Measurements from ENCODE around the gene GMPR2.

The GMPR2 gene

GRCh38 chr14:24274101-24274543 lies 41.4 kb downstream of the GMPR2 start:
- no peak for DNase-seq
- H3K27ac ChIP-seq = no peak overlapping the region
- H3K4me1 ChIP-seq = peaks cover 0 to 12% (median 8%) of the 10 kb centered on the region in 4 donors
- no peaks in the 10 kb centered on the region for H3K9me3 ChIP-seq
- no peaks in the 10 kb centered on the region for H3K27me3 ChIP-seq
- TF ChIP-seq, protein P1, sequence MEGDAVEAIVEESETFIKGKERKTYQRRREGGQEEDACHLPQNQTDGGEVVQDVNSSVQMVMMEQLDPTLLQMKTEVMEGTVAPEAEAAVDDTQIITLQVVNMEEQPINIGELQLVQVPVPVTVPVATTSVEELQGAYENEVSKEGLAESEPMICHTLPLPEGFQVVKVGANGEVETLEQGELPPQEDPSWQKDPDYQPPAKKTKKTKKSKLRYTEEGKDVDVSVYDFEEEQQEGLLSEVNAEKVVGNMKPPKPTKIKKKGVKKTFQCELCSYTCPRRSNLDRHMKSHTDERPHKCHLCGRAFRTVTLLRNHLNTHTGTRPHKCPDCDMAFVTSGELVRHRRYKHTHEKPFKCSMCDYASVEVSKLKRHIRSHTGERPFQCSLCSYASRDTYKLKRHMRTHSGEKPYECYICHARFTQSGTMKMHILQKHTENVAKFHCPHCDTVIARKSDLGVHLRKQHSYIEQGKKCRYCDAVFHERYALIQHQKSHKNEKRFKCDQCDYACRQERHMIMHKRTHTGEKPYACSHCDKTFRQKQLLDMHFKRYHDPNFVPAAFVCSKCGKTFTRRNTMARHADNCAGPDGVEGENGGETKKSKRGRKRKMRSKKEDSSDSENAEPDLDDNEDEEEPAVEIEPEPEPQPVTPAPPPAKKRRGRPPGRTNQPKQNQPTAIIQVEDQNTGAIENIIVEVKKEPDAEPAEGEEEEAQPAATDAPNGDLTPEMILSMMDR (IDR thresholded peaks at IDR 0.05) = no peak
- peaks cover 0 to 10% (median 2%) of the 10 kb centered on the region in 3 donors for H3K36me3 ChIP-seq
- H3K4me3 ChIP-seq = no peak overlapping the region
- intact Hi-C loops (cut with DNase I; ENCODE audit: low total_unique reads) = no loop called here

DNA sequence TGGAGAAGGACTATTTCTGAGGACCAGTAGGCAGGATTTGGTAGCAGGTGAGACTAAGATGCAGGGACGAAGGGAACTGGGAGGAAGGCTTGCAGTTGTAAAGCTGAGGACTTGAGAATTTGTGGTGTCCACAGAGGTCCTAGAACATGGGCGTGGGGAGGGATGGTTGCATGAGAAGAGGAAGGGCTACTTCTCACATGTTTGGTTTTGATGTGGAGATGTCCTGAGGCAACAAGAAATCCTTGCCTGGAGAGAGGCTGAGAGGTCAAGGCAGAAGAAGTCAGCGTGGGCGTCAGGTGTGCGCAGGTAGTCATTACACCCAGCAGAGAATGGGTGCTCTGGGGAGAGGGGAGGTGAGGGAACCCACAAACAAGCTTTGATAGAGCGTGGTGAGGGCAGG lies 44.3 kb downstream of the GMPR2 start:
- intact Hi-C loops (cut with DNase I; ENCODE audit: low total_unique reads) = no loop called here
- Histone ChIP-seq H3K27me3 (no peaks in the 10 kb centered on the region), H3K4me1 (peaks cover 0 to under 1% (median under 1%) of the 10 kb centered on the region in 4 donors), H3K27ac (no peak overlapping the region), H3K9me3 (no peaks in the 10 kb centered on the region), H3K36me3 (no peaks in the 10 kb centered on the region), H3K4me3 (no peak overlapping the region)
- no peak for DNase-seq
- TF ChIP-seq, protein P1 (IDR thresholded peaks at IDR 0.05) = no peak

- intact Hi-C loops (cut with DNase I; ENCODE audit: low total_unique reads) = no loop called here
- Histone ChIP-seq H3K27me3 (no peaks in the 10 kb centered on the region), H3K36me3 (no peaks in the 10 kb centered on the region), H3K4me3 (no peak overlapping the region), H3K9me3 (no peaks in the 10 kb centered on the region), H3K4me1 (no peaks in the 10 kb centered on the region), H3K27ac (no peak overlapping the region)
- DNase-seq = peak in 1 of 2 donors; percentile 28
- TF ChIP-seq, protein P1 (IDR thresholded peaks at IDR 0.05) = no peak
Measured at GRCh38 chr14:24277606-24278321, 45.0 kb downstream of the GMPR2 start.

DNA sequence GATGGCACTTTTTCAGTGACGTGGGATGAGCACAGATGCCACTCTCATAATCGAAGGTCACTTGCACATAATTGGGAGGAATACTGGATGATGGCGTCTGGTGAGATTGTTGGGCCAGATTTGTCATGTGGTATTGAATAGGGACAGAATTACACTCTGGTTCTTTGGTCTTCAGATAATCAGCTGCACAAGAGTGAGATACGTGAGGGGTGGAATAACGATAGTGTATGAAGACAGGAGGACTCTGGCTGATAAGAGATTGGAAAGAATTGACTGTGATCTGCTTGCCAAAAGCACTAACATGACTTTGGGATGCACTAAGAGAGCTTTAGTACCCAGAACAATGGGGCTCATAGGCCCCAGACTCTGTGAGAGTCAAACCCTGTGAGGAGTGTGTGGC lies 45.7 kb downstream of the GMPR2 start:
- Histone ChIP-seq H3K27me3 (no peaks in the 10 kb centered on the region), H3K9me3 (no peaks in the 10 kb centered on the region), H3K4me3 (no peak overlapping the region), H3K27ac (no peak overlapping the region), H3K4me1 (no peaks in the 10 kb centered on the region), H3K36me3 (no peaks in the 10 kb centered on the region)
- TF ChIP-seq, protein P1 (IDR thresholded peaks at IDR 0.05) = no peak
- intact Hi-C loops (cut with DNase I; ENCODE audit: low total_unique reads) = no loop called here
- DNase-seq = no peak

- intact Hi-C loops (cut with DNase I; ENCODE audit: low total_unique reads) = no loop called here
- TF ChIP-seq, protein P1 (IDR thresholded peaks at IDR 0.05) = no peak
- Histone ChIP-seq H3K4me1 (no peaks in the 10 kb centered on the region), H3K9me3 (no peaks in the 10 kb centered on the region), H3K4me3 (no peak overlapping the region), H3K36me3 (no peaks in the 10 kb centered on the region), H3K27ac (no peak overlapping the region), H3K27me3 (no peaks in the 10 kb centered on the region)
- DNase-seq = no peak
Measured at GRCh38 chr14:24279301-24280186, 46.8 kb downstream of the GMPR2 start.
